Neural cell (in vitro differentiated cells): ENCODE measurements around the gene TRIOBP. TPM values are rescaled to one million over a fixed set of nuclear protein-coding genes. Genes with fewer than 3 reads are reported as not detected.

Source experiments
- H2AFZ ChIP-seq: fragments of 200-600, 300-800 bp; sonication (generic), shearing (Covaris generic); 2 replicates; pipeline ENCODE4 v1.6.0; 2014; ENCODE audit warnings: low read depth, mild to moderate bottlenecking, antibody characterized with exemption, low read length, moderate library complexity
- H3F3A ChIP-seq: fragments of 200-600 bp; shearing (Covaris generic); 2 replicates; pipeline ENCODE4 v1.6.1; 2016; ENCODE audit warnings: mild to moderate bottlenecking, moderate library complexity, mixed read lengths, antibody characterized with exemption, low read length; ENCODE audit not compliant: insufficient read depth, poor library complexity, severe bottlenecking
- H3K27ac ChIP-seq: fragments of 200-600, 300-800 bp; sonication (generic), shearing (Covaris generic); 2 replicates; pipeline ENCODE4 v1.5.1; 2014; ENCODE audit warnings: mild to moderate bottlenecking, low read length, moderate library complexity
- H3K27me3 ChIP-seq: fragments of 300-800, 200-600 bp; sonication (generic), shearing (Covaris generic); 2 replicates; pipeline ENCODE4 v1.6.0; 2014; ENCODE audit warnings: mild to moderate bottlenecking, low read depth, low read length, moderate library complexity; ENCODE audit not compliant: insufficient read depth
- H3K36me3 ChIP-seq: fragments of 300-800, 200-600 bp; sonication (generic), shearing (Covaris generic); 2 replicates; pipeline ENCODE4 v1.5.1; 2014; ENCODE audit warnings: mild to moderate bottlenecking, antibody characterized with exemption, low read length, moderate library complexity; ENCODE audit not compliant: insufficient read depth
- H3K4me2 ChIP-seq: fragments of 300-800, 200-600 bp; sonication (generic), shearing (Covaris generic); 2 replicates; pipeline ENCODE4 v1.6.0; 2014; ENCODE audit warnings: mild to moderate bottlenecking, low read length
- H3K4me3 ChIP-seq: fragments of 300-800, 200-600 bp; sonication (generic), shearing (Covaris generic); 2 replicates; pipeline ENCODE4 v1.5.1; 2014; ENCODE audit warnings: mild to moderate bottlenecking, low read length, moderate library complexity
- H3K79me2 ChIP-seq: fragments of 200-600 bp; shearing (Covaris generic); replicated peaks from 2 replicates; pipeline ENCODE4 v1.6.0; 2014; ENCODE audit warnings: mild to moderate bottlenecking, low read length, moderate library complexity; ENCODE audit not compliant: insufficient read depth
- H3K9ac ChIP-seq: fragments of 300-800, 200-600 bp; sonication (generic), shearing (Covaris generic); 2 replicates; pipeline ENCODE4 v1.6.1; 2016; ENCODE audit warnings: mild to moderate bottlenecking, low read length, mixed read lengths
- H3K9me2 ChIP-seq: fragments of 200-600 bp; shearing (Covaris generic); 2 replicates; pipeline ENCODE4 v1.6.1; 2016; ENCODE audit warnings: mild to moderate bottlenecking, low read length, mixed read lengths; ENCODE audit not compliant: insufficient read depth
- H3K9me3 ChIP-seq: fragments of 200-600, 300-800 bp; sonication (generic), shearing (Covaris generic); 2 replicates; pipeline ENCODE4 v1.6.1; 2016; ENCODE audit warnings: mild to moderate bottlenecking, mixed run types, low read length, moderate library complexity, mixed read lengths
- H4K20me1 ChIP-seq: fragments of 200-600 bp; shearing (Covaris generic); 2 replicates; pipeline ENCODE4 v1.6.1; 2016; ENCODE audit warnings: mild to moderate bottlenecking, mixed run types; ENCODE audit not compliant: insufficient read depth
- CTCF ChIP-seq: fragments of 450-650 bp; IDR thresholded peaks from 2 replicates; pipeline ENCODE4 v1.5.1; 2014; ENCODE audit warnings: antibody characterized with exemption, mild to moderate bottlenecking, moderate library complexity; ENCODE audit not compliant: poor library complexity, severe bottlenecking
- EP300 ChIP-seq: fragments of 450-650 bp; conservative IDR thresholded peaks from 2 replicates; pipeline ENCODE4 v1.6.1; 2014; ENCODE audit warnings: antibody characterized with exemption, mild to moderate bottlenecking, moderate library complexity; ENCODE audit not compliant: poor library complexity, severe bottlenecking
- EZH2 ChIP-seq: fragments of 200-600, 300-800 bp; shearing (Covaris generic), sonication (generic); IDR thresholded peaks from 2 replicates; pipeline ENCODE4 v1.6.1; 2014; ENCODE audit warnings: antibody characterized with exemption, low read length, borderline replicate concordance, mild to moderate bottlenecking; ENCODE audit not compliant: insufficient read depth, poor library complexity, severe bottlenecking
- MXI1 ChIP-seq: fragments of 450-650 bp; conservative IDR thresholded peaks from 2 replicates; pipeline ENCODE4 v1.6.1; 2014; ENCODE audit warnings: antibody characterized with exemption, mild to moderate bottlenecking; ENCODE audit not compliant: poor library complexity, severe bottlenecking
- POLR2AphosphoS5 ChIP-seq: IDR thresholded peaks from 2 replicates; pipeline ENCODE4 v1.6.1; 2012
- RAD21 ChIP-seq: fragments of 450-650 bp; conservative IDR thresholded peaks from 2 replicates; pipeline ENCODE4 v1.6.1; 2014; ENCODE audit warnings: antibody characterized with exemption, mild to moderate bottlenecking, moderate library complexity
- SMC3 ChIP-seq: fragments of 450-650 bp; conservative IDR thresholded peaks from 2 replicates; pipeline ENCODE4 v1.6.1; 2014; ENCODE audit warnings: antibody characterized with exemption, mild to moderate bottlenecking, moderate library complexity; ENCODE audit not compliant: poor library complexity
- TAF1 ChIP-seq: IDR thresholded peaks from 2 replicates; pipeline ENCODE4 v1.6.1; 2012; ENCODE audit warnings: low read depth
- polyA plus RNA-seq: library from polyadenylated mRNA; depleted of rRNA; stranded (reverse); fragments of >200 nt; gene quantifications from 2 replicates; pipeline ENCODE4 v1.2.3, GENCODE V29; 2014
- TF ChIP-seq, protein P1 (sequence below): IDR thresholded peaks from 2 replicates; pipeline ENCODE4 v1.6.1; 2012; ENCODE audit warnings: borderline replicate concordance

TRIOBP gene
- polyA plus RNA-seq, 1 donor from 2014 or later, result 16.2 TPM

DNA sequence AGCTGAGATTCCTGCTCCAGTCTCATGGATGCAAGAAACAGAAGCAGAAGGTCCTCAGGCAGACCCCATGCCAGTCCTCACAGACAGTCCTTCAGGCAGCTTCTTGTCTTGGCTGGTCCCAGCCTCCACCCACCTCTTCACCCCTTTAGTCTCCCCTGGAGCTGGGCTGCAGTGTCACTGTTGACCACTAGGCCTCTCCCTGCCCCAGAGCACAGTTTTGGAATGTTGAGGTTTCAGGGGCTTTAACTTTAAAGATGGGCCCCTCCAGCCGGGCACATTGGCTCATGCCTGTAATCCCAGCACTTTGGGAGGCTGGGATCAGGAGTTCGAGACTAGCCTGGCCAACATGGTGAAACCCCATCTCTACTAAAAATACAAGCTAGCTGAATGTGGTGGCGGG, 71.4 kb downstream of the TRIOBP start:
- Histone ChIP-seq H2AFZ (no peak overlapping the region), H3K9me3 (no peaks in the 10 kb centered on the region), H4K20me1 (no peaks in the 10 kb centered on the region), H3K4me3 (no peak overlapping the region), H3K27ac (no peak overlapping the region), H3K79me2 (no peaks in the 10 kb centered on the region), H3K36me3 (no peaks in the 10 kb centered on the region), H3K9me2 (no peaks in the 10 kb centered on the region), H3F3A (no peaks in the 10 kb centered on the region), H3K4me2 (no peak overlapping the region), H3K9ac (no peak overlapping the region), H3K27me3 (no peaks in the 10 kb centered on the region)
- TF ChIP-seq EZH2 (no peak), MXI1 (no peak), TAF1 (no peak), RAD21 (no peak), POLR2AphosphoS5 (no peak), EP300 (no peak), SMC3 (no peak), CTCF (no peak)
- TF ChIP-seq, protein P1, sequence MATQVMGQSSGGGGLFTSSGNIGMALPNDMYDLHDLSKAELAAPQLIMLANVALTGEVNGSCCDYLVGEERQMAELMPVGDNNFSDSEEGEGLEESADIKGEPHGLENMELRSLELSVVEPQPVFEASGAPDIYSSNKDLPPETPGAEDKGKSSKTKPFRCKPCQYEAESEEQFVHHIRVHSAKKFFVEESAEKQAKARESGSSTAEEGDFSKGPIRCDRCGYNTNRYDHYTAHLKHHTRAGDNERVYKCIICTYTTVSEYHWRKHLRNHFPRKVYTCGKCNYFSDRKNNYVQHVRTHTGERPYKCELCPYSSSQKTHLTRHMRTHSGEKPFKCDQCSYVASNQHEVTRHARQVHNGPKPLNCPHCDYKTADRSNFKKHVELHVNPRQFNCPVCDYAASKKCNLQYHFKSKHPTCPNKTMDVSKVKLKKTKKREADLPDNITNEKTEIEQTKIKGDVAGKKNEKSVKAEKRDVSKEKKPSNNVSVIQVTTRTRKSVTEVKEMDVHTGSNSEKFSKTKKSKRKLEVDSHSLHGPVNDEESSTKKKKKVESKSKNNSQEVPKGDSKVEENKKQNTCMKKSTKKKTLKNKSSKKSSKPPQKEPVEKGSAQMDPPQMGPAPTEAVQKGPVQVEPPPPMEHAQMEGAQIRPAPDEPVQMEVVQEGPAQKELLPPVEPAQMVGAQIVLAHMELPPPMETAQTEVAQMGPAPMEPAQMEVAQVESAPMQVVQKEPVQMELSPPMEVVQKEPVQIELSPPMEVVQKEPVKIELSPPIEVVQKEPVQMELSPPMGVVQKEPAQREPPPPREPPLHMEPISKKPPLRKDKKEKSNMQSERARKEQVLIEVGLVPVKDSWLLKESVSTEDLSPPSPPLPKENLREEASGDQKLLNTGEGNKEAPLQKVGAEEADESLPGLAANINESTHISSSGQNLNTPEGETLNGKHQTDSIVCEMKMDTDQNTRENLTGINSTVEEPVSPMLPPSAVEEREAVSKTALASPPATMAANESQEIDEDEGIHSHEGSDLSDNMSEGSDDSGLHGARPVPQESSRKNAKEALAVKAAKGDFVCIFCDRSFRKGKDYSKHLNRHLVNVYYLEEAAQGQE, result no peak

DNA sequence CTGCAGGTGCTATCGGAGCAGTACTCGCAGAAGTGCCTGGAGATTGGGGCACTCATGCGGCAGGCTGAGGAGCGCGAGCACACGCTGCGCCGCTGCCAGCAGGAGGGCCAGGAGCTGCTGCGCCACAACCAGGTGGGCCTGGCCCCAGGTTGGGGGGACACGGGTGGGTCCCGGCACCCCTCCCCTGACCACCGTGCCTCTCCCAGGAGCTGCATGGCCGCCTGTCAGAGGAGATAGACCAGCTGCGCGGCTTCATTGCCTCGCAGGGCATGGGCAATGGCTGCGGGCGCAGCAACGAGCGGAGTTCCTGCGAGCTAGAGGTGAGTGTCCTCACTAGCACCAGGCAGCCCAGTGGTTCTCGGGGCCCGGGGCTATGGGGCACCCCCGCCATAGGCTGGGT, 72.2 kb downstream of the TRIOBP start:
- no peak overlapping the region for H3K27ac ChIP-seq
- no peak overlapping the region for H3K4me2 ChIP-seq
- H3K9me2 ChIP-seq, result no peaks in the 10 kb centered on the region
- no peaks in the 10 kb centered on the region for H3F3A ChIP-seq
- no peaks in the 10 kb centered on the region for H3K36me3 ChIP-seq
- H3K9me3 ChIP-seq, result no peaks in the 10 kb centered on the region
- H2AFZ ChIP-seq, result no peak overlapping the region
- H4K20me1 ChIP-seq, result no peaks in the 10 kb centered on the region
- no peak for TF ChIP-seq RAD21
- no peak overlapping the region for H3K4me3 ChIP-seq
- no peak overlapping the region for H3K9ac ChIP-seq
- no peaks in the 10 kb centered on the region for H3K27me3 ChIP-seq
- no peaks in the 10 kb centered on the region for H3K79me2 ChIP-seq

GRCh38 chr22:37771081-37771480, 74.2 kb downstream of the TRIOBP start:
- Histone ChIP-seq H3K36me3 (no peaks in the 10 kb centered on the region), H4K20me1 (no peaks in the 10 kb centered on the region), H3K4me3 (no peak overlapping the region), H3K4me2 (no peak overlapping the region), H3K9me2 (no peaks in the 10 kb centered on the region), H3K9ac (no peak overlapping the region), H2AFZ (no peak overlapping the region), H3K27ac (no peak overlapping the region), H3K9me3 (no peaks in the 10 kb centered on the region), H3K27me3 (no peaks in the 10 kb centered on the region), H3K79me2 (no peaks in the 10 kb centered on the region), H3F3A (no peaks in the 10 kb centered on the region)
- TF ChIP-seq TAF1 (no peak), MXI1 (no peak), EZH2 (no peak), RAD21 (no peak), EP300 (no peak), CTCF (no peak), POLR2AphosphoS5 (no peak), SMC3 (no peak)
- TF ChIP-seq, protein P1, result no peak
